ENCODE measurements around the gene FHOD1.

The FHOD1 gene

DNA sequence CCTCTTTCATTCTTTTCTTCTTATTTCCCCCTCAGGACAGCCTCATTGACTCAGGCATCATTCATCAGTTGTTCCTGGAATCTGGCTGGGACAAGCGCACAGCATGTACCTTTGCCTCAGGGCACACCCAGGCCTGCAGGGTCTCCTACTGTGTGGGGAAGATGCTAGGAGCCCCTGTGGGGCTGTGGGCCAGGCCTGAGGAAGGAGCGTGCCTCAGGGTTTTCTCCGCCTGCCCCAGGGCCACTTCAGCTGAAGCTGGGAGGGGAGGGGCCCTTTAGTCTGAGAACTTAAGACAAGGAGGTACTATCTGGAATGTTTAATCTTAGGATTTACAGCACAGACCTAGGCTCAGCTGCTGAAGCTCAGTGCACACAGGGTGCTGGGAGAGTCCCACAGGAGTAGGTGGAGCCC, 40.4 kb downstream of the FHOD1 start:
- DNase-seq = no peak

DNA sequence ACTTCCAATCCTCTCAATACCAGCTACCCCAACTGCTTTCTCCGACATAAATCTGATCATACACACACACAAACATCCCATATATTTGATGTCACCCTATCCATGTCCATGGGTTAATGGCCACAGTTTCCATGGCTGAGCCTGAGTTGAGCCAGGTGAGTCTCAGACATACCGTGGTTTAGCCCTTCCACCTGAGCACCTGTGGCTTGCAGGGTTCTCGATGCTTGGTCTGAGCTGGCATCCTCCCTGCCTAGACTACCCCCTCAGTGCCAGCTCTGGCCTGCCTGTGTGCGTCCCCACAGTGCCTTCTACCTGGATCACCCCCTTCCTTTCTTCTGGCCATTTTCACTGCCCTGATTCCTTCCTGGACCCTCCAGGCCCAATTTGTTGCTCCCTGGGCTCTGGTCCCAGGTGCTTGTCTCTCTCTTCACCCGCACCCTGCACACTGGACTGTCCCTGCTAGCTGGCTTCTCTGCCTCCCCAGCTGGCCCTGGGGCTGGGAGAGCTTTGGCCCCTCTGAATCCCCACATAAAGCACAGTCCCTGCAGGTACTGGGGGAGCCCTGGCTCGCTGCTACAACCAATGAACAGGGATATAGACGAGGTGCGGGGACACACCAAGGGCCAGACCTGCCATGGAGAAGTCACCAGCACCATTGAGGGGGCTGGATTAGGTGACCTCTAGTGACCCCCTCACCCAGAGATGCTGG, 41.0 kb downstream of the FHOD1 start:
- no peak for DNase-seq

DNA sequence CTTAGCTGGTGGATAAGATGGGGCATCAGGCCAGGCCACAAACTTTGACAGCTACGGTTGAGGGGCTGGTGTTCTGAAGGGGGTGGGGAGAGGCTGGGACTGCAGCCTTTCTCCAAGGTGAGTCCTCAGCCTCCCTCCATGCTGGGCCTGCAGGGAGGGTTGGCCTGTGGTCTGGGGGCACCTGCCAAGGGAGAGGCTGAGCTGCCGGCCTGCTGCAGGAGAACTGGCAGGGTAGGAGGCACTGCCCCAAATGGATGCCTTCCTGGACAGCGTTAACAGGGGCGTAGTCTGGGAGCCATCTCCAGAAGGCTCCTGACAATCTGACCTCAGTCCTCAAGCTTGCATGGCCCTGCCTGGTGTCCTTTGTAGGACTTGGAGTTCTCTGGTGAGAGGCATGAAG, 43.2 kb downstream of the FHOD1 start:
- no peak for DNase-seq

DNA sequence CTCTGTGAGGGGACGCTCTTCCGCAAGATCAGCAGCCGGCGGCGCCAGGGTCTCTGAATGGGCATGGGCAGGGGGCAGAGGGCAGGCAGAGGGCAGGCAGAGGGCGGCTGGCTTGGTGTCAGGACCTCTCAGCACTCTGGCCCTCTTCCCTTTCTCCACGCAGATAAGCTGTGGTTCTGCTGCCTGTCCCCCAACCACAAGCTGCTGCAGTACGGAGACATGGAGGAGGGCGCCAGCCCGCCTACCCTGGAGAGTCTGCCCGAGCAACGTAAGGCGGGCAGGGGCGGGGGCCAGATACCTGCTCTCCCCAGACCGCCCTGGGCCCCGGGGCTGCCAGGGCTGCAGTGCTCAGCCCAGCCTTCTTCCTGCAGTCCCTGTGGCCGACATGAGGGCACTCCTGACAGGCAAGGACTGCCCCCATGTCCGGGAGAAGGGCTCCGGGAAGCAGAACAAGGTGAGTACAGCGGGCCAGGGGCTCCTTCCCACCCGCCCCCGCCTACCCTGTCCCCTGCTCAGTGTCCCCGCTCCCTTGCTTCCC, 44.3 kb downstream of the FHOD1 start:
- DNase-seq = no peak

DNA sequence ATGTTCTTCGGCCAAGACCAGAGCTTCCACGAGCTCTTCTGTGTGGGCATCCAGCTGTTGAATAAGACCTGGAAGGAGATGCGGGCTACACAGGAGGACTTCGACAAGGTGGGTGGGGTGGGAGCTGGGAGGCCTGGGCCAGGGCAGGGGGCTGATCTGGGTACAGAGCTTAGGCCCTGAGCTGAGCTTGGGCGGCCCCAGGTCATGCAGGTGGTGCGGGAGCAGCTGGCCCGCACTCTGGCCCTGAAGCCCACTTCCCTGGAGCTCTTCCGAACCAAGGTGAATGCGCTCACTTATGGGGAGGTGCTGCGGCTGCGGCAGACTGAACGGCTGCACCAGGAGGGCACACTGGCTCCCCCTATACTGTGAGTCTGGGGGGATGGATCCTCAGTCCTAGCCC, 44.9 kb downstream of the FHOD1 start:
- no peak for DNase-seq

DNA sequence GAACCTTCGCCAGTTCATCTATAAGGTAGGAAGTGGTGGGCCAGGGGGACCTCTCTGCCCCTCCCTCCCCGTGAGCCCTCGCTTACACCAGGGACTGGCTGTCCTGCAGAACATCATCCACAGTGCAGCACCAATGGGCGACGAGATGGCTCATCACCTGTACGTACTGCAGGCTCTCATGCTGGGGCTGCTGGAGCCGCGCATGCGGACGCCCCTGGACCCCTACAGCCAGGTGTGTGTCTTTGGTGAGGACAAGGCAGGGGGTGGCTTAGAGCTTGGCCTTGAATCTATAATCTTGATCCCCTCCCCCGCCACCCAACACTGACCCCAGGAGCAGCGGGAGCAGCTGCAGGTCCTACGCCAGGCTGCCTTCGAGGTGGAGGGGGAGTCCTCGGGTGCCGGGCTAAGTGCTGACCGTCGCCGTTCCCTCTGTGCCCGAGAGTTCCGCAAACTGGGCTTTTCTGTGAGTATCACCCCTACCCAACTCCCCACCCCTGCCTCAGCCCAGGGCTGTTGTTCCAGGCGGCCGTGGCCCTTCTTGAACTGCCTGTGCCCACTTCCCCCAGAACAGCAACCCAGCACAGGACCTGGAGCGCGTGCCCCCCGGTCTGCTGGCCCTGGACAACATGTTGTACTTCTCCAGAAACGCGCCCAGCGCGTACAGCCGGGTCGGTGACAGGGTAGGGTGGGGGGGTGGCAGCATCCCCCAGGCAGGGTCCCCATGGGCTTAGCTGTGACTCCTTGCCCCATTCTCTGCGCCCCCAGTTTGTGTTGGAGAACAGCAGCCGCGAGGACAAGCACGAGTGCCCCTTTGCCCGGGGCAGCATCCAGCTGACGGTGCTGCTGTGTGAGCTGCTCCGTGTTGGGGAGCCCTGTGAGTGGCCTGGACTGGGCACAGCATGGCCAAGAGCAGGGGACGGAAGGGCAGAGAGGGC, 45.6 kb downstream of the FHOD1 start:
- DNase-seq = no peak

DNA sequence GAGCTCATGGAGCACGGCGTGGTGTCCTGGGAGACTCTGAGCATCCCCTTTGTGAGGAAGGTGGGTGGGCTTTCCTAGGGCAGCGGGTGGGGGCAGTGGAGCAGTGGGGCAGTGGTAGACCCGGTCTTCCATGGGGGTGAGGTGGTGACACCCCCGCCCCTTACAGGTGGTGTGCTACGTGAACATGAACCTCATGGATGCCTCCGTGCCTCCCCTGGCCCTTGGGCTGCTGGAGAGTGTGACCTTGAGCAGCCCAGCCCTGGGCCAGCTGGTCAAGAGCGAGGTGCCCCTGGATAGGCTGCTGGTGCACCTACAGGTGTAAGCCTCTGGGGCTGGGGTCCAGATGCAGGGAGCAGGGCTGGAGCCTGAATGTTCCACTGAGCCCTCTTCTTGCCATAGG, 46.8 kb downstream of the FHOD1 start:
- no peak for DNase-seq

DNA sequence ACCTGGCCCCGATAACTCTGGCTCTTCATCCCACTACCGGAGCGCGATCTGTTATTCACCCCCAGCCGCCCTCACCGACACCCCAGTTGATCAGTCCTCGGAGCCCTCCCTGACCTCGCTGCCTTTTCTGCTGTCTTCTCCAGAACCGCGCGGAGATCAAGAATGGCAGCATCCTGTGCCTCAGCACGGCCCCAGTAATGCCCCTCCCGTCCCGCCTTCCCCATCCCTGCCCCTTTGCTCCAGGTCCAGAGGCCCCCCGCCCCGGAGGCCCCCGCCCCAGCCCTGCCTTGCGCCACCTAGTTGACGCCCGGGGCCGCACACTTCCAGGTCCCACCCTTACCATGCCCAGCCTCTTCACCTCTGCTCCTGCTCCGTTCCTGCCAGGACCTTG, 47.5 kb downstream of the FHOD1 start:
- no peak for DNase-seq

DNA sequence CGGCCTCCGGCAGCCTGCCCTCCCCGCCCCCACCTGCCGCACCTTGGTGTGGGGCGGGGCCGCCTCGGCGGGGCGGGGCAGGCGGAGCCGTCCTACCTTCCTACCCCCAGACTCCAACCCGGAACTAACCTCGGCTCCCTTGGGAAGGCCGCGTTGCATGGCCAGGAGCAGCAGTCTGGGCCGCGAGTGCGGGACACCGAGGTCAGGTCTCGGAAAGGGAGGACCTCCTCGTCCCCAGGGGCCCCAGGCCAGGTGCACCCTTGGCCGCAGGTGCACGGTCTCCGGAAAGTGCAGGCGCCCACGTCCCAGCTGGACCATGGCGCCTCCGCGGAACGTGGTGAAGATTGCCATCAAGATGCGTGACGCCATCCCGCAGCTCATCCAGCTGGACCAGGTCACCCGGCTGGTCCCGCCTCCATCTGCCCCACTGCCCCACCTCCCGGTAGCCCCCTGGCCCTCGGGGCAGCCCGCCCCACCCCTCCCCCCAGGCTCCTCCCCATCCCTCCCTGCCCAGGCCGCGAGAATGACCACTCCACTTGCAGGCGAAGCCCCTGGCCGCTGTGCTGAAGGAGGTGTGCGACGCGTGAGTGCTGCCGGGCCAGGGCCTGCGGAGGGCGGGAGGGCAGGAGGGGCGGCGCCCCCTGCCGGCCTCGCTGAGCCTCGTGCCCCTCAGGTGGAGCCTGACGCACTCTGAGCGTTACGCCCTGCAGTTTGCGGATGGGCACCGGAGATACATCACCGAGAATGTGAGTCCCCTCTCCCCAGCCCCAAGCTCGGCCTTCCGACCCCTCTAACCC, 48.1 kb downstream of the FHOD1 start, which contains the start of gene ELMO3:
ELMO3 (plus strand) TSS at position 121 of the 797 bp plus-strand sequence; CDS start at position 317, 196 bp downstream.
- DNase-seq = no peak

DNA sequence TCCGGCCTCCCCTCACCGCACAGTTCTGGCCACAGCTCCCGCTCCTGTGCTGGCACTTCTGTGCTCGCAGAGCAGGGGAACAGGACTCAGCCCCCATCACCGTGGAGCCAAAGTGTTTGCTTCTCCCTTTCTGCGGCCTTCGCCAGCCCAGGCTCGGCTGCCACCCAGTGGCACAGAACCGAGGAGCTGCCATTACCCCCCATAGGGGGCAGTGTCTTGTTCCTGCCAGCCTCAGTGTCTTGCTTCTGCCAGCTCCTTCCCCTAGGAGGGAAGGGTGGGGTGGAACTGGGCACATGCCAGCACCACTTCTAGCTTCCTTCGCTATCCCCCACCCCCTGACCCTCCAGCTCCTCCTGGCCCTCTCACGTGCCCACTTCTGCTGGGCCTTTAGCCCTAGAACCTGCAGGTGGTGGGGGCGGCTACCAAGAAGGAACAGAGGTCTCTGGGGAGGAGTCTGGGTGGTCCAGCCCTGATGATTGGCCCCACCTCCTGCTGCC, 49.0 kb downstream of the FHOD1 start:
- peak; percentile 52 for DNase-seq

DNA sequence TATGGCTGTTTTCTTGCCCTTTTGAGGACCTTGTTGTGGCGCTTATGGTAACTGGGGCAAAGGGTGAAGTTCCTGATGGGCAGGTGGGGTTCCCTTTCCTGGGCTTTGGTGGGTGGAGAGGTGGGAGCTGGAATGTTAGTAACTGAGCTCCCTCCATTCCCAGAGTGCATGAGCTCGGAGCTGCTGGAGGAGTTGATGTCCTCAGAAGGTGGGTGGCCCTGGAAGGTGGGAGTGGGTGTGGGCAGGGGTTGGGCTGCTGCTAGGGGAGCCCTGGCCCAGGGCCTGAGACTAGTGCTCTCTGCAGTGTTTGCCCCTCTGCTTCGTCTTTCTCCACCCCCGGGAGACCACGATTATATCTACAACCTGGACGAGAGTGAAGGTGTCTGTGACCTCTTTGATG, 49.6 kb downstream of the FHOD1 start:
- DNase-seq = no peak

DNA sequence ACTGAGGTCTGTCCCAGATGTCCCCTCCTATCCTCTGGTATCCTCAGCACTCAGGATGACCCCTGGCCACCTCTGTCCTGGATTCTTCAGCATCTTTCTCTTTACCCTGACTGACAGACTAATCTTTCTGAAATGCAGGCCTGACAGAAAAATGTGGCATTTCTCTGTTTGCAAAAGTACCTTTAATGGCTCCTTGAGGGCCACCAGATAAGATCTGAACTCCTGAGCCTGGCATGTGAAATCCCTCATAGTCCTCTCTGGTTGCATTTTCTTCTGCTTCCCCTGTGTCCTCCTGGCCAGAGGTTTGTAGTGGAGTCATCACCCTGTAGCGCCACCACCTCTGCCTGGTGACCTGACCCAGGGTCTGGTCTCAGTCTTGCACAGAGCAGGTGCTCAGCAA, 50.4 kb downstream of the FHOD1 start:
- DNase-seq = no peak

DNA sequence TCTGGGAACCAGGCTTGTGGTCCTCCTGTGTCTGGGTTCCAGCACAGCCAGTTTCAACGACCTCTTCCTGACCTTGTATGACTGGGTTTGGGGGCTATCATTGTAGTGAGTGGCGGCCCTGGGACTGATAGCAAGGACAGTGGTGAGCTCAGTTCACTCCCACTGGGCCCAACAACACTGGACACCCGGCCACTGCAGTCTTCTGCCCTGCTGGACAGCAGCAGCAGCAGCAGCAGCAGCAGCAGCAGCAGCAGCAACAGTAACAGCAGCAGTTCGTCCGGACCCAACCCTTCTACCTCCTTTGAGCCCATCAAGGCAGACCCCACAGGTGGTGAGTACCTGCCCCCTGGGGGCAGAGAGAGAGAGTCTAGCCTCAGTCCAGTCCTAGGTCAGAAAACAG, 51.6 kb downstream of the FHOD1 start:
- no peak for DNase-seq

DNA sequence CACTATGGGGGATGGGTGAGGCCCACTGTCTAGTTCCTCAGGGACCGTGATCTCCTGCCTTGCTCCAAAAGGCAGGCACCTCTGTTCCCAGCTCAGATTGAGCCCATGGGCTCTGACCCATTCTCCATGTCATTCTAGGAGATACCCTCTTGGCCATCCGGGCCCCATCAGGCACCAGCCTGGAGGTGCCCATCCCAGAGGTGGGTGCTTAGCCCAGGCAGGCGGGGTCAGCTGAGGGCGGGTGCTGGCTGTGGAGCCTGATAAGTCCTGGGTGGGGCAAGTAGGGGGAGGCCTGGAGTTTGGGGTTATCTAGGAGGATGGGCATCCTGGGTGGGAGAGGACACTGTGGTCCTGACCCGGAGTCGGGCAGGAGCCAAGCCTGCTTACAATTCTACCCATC, 53.0 kb downstream of the FHOD1 start:
- no peak for DNase-seq

DNA sequence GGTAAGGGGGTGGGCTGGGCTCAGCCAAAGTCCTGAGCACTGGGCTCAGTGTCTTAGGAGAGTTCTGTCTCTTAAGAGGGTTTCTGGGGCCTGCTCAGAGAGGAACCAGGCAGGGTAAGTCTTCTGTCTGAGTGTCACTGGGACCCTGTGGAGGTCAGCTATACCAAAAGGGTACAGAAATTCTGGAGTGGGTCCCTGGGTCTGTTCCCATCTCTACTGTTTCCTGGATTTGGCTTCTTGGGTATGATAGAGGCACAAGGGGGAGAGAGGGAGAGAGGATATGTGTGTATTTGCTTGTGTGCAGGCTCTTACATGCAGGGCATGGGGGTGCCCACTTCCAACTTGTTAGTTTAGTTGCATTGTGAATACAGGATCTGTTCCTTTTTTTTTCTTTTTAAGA, 53.7 kb downstream of the FHOD1 start:
- DNase-seq = no peak

DNA sequence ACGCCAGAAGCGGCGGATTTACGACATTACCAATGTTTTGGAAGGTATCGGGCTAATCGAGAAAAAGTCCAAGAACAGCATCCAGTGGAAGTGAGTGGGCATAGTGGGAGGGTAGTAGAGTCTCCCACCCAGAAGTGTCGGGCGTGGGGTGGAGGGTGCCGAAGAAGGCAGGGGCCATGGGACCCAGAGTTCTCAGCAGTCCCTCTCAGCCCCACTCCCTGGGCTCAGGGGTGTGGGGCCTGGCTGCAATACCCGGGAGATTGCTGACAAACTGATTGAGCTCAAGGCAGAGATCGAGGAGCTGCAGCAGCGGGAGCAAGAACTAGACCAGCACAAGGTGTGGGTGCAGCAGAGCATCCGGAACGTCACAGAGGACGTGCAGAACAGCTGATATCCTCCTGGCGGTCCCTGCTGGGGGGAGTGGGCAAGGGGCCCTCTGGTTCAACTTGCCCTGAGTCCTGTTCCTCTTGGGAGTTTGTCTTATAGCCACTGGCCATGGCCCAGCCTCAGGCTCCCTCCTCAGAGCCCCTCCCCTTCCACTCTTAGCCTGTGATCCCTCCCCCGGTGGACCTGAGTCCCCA, 54.4 kb downstream of the FHOD1 start:
- no peak for DNase-seq

DNA sequence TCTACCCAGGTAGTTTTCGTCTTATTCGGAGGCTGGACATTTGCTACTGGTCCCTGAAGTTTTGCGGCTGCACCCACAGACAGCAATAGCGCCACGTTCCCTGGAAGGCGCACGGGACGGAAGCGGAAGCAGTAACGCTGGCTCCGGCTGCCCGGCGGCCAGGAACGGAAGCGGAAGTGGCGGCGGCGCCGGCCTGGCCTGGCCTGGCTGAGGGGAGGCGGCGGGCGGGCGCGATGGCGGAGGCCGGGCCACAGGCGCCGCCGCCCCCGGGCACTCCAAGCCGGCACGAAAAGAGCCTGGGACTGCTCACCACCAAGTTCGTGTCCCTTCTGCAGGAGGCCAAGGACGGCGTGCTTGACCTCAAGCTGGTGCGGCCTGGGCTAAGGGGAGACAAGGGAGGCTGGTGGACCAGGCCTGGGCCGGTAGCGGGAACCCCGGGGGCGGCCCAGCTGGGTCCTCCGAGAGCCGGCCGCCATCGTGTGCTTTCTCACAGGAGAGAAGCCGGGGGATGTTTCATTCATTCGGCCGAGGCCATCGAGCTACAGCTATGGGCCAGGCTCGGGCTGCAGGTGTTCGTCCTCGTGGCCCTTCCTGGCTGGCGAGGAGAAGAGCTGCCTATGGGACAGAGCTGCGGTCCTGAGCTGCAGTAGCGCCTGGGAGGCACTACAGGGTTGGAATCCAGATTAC, 55.1 kb downstream of the FHOD1 start, which contains the start of gene E2F4:
E2F4 (plus strand) TSS at position 161 of the 687 bp plus-strand sequence; CDS start at position 234, 73 bp downstream.
- DNase-seq = peak; percentile 92

DNA sequence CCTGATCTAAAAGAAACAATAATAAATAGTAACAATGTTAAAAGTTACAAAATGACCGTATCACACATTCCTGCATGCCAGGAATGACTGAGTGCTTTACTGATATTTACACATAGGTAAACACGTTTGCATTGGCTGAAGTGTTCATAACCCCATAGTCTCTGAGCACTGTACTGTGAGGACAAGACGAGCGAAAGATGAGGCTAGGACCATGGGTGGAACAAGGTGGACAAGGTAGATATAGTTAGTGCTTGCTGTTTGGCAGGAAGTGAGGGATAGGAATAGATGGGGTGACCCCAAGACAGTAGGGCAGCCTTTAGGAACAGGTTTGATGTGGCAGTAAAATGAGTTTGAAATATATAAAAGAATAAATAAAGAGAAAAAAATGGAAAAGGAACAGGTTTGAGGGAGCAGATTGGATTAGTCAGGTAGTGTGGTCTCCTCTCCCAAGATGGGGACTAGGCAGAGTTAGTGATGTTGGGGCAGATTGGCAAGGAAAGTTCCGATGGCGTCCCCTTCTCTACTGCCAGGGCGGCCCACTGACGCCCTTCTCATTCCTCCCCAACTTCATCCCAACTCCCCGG, 55.8 kb downstream of the FHOD1 start:
- no peak for DNase-seq

DNA sequence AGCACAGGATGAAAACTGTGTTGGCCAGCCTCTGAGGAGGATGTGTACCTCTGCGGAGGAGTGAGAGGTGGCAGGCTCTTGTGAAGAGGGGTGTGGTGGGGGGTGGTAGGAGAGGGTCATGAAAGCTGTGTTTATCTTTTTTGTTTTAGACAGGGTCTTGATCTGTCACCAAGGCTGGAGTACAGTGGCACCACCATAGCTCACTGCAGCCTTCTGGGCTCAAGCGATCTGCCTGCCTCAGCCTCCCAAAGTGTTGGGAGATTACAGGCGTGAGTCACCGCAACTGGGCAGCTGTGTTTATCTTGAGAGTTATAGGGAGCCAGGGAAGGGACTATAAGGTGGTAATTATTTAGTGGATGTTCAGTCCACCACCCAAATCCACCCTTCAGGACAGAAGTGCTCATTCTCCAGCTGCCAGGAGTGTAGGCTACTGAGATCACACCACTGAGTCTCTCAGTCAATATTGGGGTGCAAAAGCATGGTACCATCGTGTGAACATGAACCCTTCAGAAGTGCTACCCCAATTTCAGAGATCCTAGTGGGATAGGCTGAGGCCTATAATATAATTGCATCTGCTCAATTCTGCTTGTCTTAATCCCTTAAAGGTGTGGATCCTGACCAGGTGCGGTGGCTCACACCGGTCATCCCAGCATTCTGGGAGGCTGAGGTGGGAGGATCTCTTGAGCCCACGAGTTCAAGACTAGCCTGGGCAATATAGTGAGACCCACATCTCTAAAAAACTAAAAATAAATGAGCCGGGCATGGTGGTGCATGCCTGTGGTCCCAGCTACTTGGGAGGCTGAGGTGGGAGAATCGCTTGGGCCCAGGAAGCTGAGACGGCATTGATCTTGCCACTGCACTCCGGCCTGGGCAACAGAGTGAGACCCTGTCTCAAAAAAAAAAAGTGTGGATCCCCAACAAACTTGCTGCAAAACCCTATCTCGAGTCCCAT, 56.6 kb downstream of the FHOD1 start:
- DNase-seq = no peak

DNA sequence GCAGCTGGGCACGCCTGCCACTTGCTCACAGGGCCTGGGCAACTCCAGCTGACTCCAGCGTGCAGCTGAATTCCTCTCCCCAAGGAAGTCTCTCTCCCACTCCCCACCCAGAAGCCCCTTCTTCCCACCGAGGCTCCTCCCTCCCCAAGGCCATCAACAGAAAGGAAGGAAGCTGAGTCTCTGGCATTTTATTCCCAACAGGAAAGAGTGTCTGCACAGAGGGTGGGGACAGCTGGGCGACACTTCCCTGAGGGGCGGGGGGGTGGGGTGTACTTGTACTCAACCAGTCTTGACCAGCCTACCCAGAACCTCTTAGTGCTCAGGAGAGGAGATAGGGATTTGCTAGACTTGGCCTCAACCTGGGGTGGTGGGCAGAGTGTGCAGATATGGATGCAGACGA, 57.2 kb downstream of the FHOD1 start, which contains the start of gene EXOC3L1:
EXOC3L1 (minus strand) TSS at position 96 of the 400 bp plus-strand sequence. CDS start 460 bp downstream, outside the sequence.
- DNase-seq = no peak

Data from fibroblast of skin of back (primary cell).